SK-N-SH treated with all-trans-retinoic acid at 6 μM for 48 hours (cell line): ENCODE data around the gene BRME1.

Source experiments
- CSDC2 ChIP-seq: fragments of 250-450 bp; sonication (Bioruptor Pico); IDR thresholded peaks from 2 replicates; pipeline ENCODE4 v1.5.0; 2020; ENCODE audit warnings: mild to moderate bottlenecking, moderate library complexity
- GLIS3 ChIP-seq: fragments of 250-450 bp; sonication (Bioruptor Pico); IDR thresholded peaks from 2 replicates; pipeline ENCODE4 v1.5.0; 2020; ENCODE audit warnings: mild to moderate bottlenecking, moderate library complexity
- ISL1 ChIP-seq: fragments of 250-450 bp; sonication (Bioruptor Pico); IDR thresholded peaks from 2 replicates; pipeline ENCODE4 v2.1.2; 2022; ENCODE audit warnings: mild to moderate bottlenecking, moderate library complexity
- PATZ1 ChIP-seq: fragments of 250-450 bp; sonication (Bioruptor Pico); IDR thresholded peaks from 2 replicates; pipeline ENCODE4 v1.8.0; 2020; ENCODE audit warnings: mild to moderate bottlenecking, moderate library complexity, borderline replicate concordance
- POU6F1 ChIP-seq: fragments of 250-450 bp; sonication (Bioruptor Pico); IDR thresholded peaks from 2 replicates; pipeline ENCODE4 v1.8.0; 2021; ENCODE audit warnings: low read depth, mild to moderate bottlenecking, moderate library complexity, borderline replicate concordance
- PPARA ChIP-seq: fragments of 250-450 bp; sonication (Bioruptor Pico); IDR thresholded peaks from 2 replicates; pipeline ENCODE4 v1.5.0; 2020; ENCODE audit warnings: mild to moderate bottlenecking, borderline replicate concordance
- TCF4 ChIP-seq: fragments of 250-450 bp; sonication (Bioruptor Pico); IDR thresholded peaks from 2 replicates; pipeline ENCODE4 v1.8.0; 2021; ENCODE audit warnings: mild to moderate bottlenecking, moderate library complexity, borderline replicate concordance
- TSHZ2 ChIP-seq: fragments of 250-450 bp; sonication (Bioruptor Pico); IDR thresholded peaks from 2 replicates; pipeline ENCODE4 v1.5.0; 2020; ENCODE audit warnings: mild to moderate bottlenecking, moderate library complexity

GRCh38 chr19:13917888-13918406 lies 12.0 kb upstream of the BRME1 start:
- TF ChIP-seq ISL1 (CRISPR knock-in tag) (no peak), POU6F1 (CRISPR knock-in tag) (no peak), TSHZ2 (CRISPR knock-in tag) (no peak), CSDC2 (CRISPR knock-in tag) (no peak), PATZ1 (no peak), TCF4 (CRISPR knock-in tag) (no peak), PPARA (no peak), GLIS3 (CRISPR knock-in tag) (no peak)
